Trophoblast cell (in vitro differentiated cells and primary cell): ENCODE data around the gene HOXA2.
A peak's percentile ranks its signal among the peaks of the same experiment; 100 is the strongest.

ENCODE experiments used
- DNase-seq, 2 donors: peaks; one replicate each; pipeline ENCODE4 v3.0.0-alpha.2; 2016
- H2AFZ ChIP-seq: 2 replicates; pipeline ENCODE4 v1.6.1; 2013; ENCODE audit warnings: low read length, moderate library complexity, mild to moderate bottlenecking; ENCODE audit not compliant: insufficient read depth, poor library complexity
- H2AK5ac ChIP-seq: 2 replicates; pipeline ENCODE4 v1.6.1; 2013; ENCODE audit warnings: mild to moderate bottlenecking, low read length
- H2BK120ac ChIP-seq: 2 replicates; pipeline ENCODE4 v1.6.1; 2013; ENCODE audit warnings: low read length, mild to moderate bottlenecking, moderate library complexity; ENCODE audit not compliant: insufficient read depth, poor library complexity
- H2BK12ac ChIP-seq: 2 replicates; pipeline ENCODE4 v1.6.1; 2013; ENCODE audit warnings: mild to moderate bottlenecking, low read length, moderate library complexity
- H2BK5ac ChIP-seq: 2 replicates; pipeline ENCODE4 v1.6.1; 2013; ENCODE audit warnings: low read length, low read depth, moderate library complexity, mild to moderate bottlenecking; ENCODE audit not compliant: poor library complexity
- H3K14ac ChIP-seq: 2 replicates; pipeline ENCODE4 v1.6.1; 2013; ENCODE audit warnings: mild to moderate bottlenecking, low read length
- H3K18ac ChIP-seq: 2 replicates; pipeline ENCODE4 v1.6.1; 2013; ENCODE audit warnings: mild to moderate bottlenecking, low read length
- H3K23ac ChIP-seq: 2 replicates; pipeline ENCODE4 v1.6.1; 2013; ENCODE audit warnings: low read length
- H3K27ac ChIP-seq: 2 replicates; pipeline ENCODE4 v1.5.1; 2013; ENCODE audit warnings: low read depth, mild to moderate bottlenecking, inconsistent platforms, low read length, moderate library complexity
- H3K27me3 ChIP-seq: 2 replicates; pipeline ENCODE4 v1.6.1; 2013; ENCODE audit warnings: inconsistent platforms, mild to moderate bottlenecking, low read length, moderate library complexity; ENCODE audit not compliant: insufficient read depth
- H3K36me3 ChIP-seq, 2 experiments: 1 replicate in 1 of 2; 2 replicates in 1 of 2; pipeline ENCODE4 v1.6.1; 2013; ENCODE audit warnings: low read length in 2 of 2, mild to moderate bottlenecking in 2 of 2, moderate library complexity in 1 of 2; ENCODE audit not compliant: insufficient read depth in 2 of 2, control insufficient read depth in 1 of 2
- H3K4ac ChIP-seq: 2 replicates; pipeline ENCODE4 v1.6.1; 2013; ENCODE audit warnings: low read depth, mild to moderate bottlenecking, low read length, moderate library complexity
- H3K4me1 ChIP-seq, 2 experiments: 1 replicate in 1 of 2; 2 replicates in 1 of 2; pipeline ENCODE4 v1.6.1; 2013; ENCODE audit warnings: low read length in 2 of 2, mild to moderate bottlenecking in 2 of 2, moderate library complexity in 1 of 2; ENCODE audit not compliant: insufficient read depth in 2 of 2, control insufficient read depth in 1 of 2
- H3K4me2 ChIP-seq: 2 replicates; pipeline ENCODE4 v1.6.1; 2013; ENCODE audit warnings: inconsistent platforms, mild to moderate bottlenecking, low read length, moderate library complexity
- H3K4me3 ChIP-seq: 2 replicates; pipeline ENCODE4 v1.5.1; 2013; ENCODE audit warnings: mild to moderate bottlenecking, low read depth, low read length, inconsistent platforms
- H3K79me1 ChIP-seq: one replicate; pipeline ENCODE4 v1.6.1; 2013; ENCODE audit warnings: low read length
- H3K79me2 ChIP-seq: 2 replicates; pipeline ENCODE4 v1.6.1; 2013; ENCODE audit warnings: low read length, mild to moderate bottlenecking; ENCODE audit not compliant: control insufficient read depth, insufficient read depth, poor library complexity
- H3K9ac ChIP-seq: 2 replicates; pipeline ENCODE4 v1.6.1; 2013; ENCODE audit warnings: mild to moderate bottlenecking, low read length
- H3K9me3 ChIP-seq: 2 replicates; pipeline ENCODE4 v1.6.1; 2013; ENCODE audit warnings: low read depth, mild to moderate bottlenecking, control low read depth, inconsistent platforms, low read length; ENCODE audit not compliant: insufficient read depth
- H4K12ac ChIP-seq: 2 replicates; pipeline ENCODE4 v1.6.1; 2013; ENCODE audit warnings: low read depth, mild to moderate bottlenecking, low read length, moderate library complexity
- H4K8ac ChIP-seq: 2 replicates; pipeline ENCODE4 v1.6.1; 2013; ENCODE audit warnings: low read depth, mild to moderate bottlenecking, low read length, moderate library complexity
- H4K91ac ChIP-seq: one replicate; pipeline ENCODE4 v1.6.1; 2013; ENCODE audit warnings: low read depth, mild to moderate bottlenecking, low read length, moderate library complexity
- WGBS: extraction: QIAGEN DNeasy Blood & Tissue Kit; methylation state at CpG from one replicate; pipeline ENCODE4 v1.1.7; 2013; ENCODE audit warnings: missing lambda C conversion rate; ENCODE audit not compliant: insufficient read length, insufficient coverage; ENCODE audit errors: extremely low coverage; 5-methylcytosine and 5-hydroxymethylcytosine counted together

HOXA2 gene

GRCh38 chr7:27145914-27146412 lies 43.5 kb upstream of the HOXA2 start:
- Histone ChIP-seq H3K36me3 (no peaks in the 10 kb centered on the region), H3K79me2 (no peaks in the 10 kb centered on the region), H3K27ac (no peak overlapping the region), H3K4me2 (no peak overlapping the region), H3K14ac (no peak overlapping the region), H3K9ac (no peak overlapping the region), H2BK12ac (no peak overlapping the region), H3K27me3 (peaks cover 90% of the 10 kb centered on the region), H2BK120ac (no peak overlapping the region), H4K12ac (no peak overlapping the region), H3K4me3 (no peak overlapping the region), H2AK5ac (no peak overlapping the region), H3K4me1 (peaks cover 3 to 11% of the 10 kb centered on the region in 2 experiments), H3K23ac (no peak overlapping the region), H3K18ac (no peak overlapping the region), H3K79me1 (no peaks in the 10 kb centered on the region), H3K4ac (no peak overlapping the region), H4K91ac (no peak overlapping the region), H4K8ac (no peak overlapping the region), H2AFZ (no peak overlapping the region), H3K9me3 (peaks cover 42% of the 10 kb centered on the region), H2BK5ac (no peak overlapping the region)
- no CpG with 5 or more reads among the region's 11 CpGs for WGBS
- no peak for DNase-seq

GRCh38 chr7:27145165-27145913 lies 42.9 kb upstream of the HOXA2 start:
- no CpG with 5 or more reads among the region's 47 CpGs for WGBS
- peaks cover 3 to 11% of the 10 kb centered on the region in 2 experiments for H3K4me1 ChIP-seq
- H3K23ac ChIP-seq: no peak overlapping the region
- H3K18ac ChIP-seq: no peak overlapping the region
- no peak overlapping the region for H3K4me2 ChIP-seq
- peaks cover 38% of the 10 kb centered on the region for H3K9me3 ChIP-seq
- no peak overlapping the region for H3K9ac ChIP-seq
- no peak overlapping the region for H3K27ac ChIP-seq
- no peaks in the 10 kb centered on the region for H3K79me2 ChIP-seq
- H2BK12ac ChIP-seq: no peak overlapping the region
- H4K12ac ChIP-seq: no peak overlapping the region
- no peak overlapping the region for H2BK5ac ChIP-seq
- H3K14ac ChIP-seq: no peak overlapping the region
- DNase-seq: no peak
- H2AFZ ChIP-seq: no peak overlapping the region
- peaks cover 90% of the 10 kb centered on the region for H3K27me3 ChIP-seq
- no peaks in the 10 kb centered on the region for H3K36me3 ChIP-seq
- H3K4me3 ChIP-seq: no peak overlapping the region
- no peak overlapping the region for H4K91ac ChIP-seq
- no peak overlapping the region for H2BK120ac ChIP-seq
- H4K8ac ChIP-seq: no peak overlapping the region
- H3K4ac ChIP-seq: no peak overlapping the region
- no peaks in the 10 kb centered on the region for H3K79me1 ChIP-seq
- H2AK5ac ChIP-seq: no peak overlapping the region

GRCh38 chr7:27144781-27145164 lies 42.3 kb upstream of the HOXA2 start:
- Histone ChIP-seq H3K14ac (no peak overlapping the region), H3K79me1 (no peaks in the 10 kb centered on the region), H3K4me3 (no peak overlapping the region), H3K4me1 (peaks cover 3 to 11% of the 10 kb centered on the region in 2 experiments), H3K23ac (no peak overlapping the region), H3K36me3 (no peaks in the 10 kb centered on the region), H3K79me2 (no peaks in the 10 kb centered on the region), H2AK5ac (no peak overlapping the region), H4K12ac (no peak overlapping the region), H3K4ac (no peak overlapping the region), H3K18ac (no peak overlapping the region), H3K9ac (no peak overlapping the region), H3K4me2 (no peak overlapping the region), H2BK5ac (no peak overlapping the region), H4K8ac (no peak overlapping the region), H3K9me3 (peaks cover 36% of the 10 kb centered on the region), H4K91ac (no peak overlapping the region), H2BK120ac (no peak overlapping the region), H3K27me3 (peaks cover 93% of the 10 kb centered on the region), H2BK12ac (no peak overlapping the region), H2AFZ (no peak overlapping the region), H3K27ac (no peak overlapping the region)
- no CpG with 5 or more reads among the region's 31 CpGs for WGBS
- DNase-seq: no peak

GRCh38 chr7:27143950-27144780 lies 41.7 kb upstream of the HOXA2 start:
- H3K18ac ChIP-seq: no peak overlapping the region
- no peak overlapping the region for H2BK12ac ChIP-seq
- H4K12ac ChIP-seq: no peak overlapping the region
- peaks cover 3 to 11% of the 10 kb centered on the region in 2 experiments for H3K4me1 ChIP-seq
- H2BK5ac ChIP-seq: no peak overlapping the region
- H3K4ac ChIP-seq: no peak overlapping the region
- H2BK120ac ChIP-seq: no peak overlapping the region
- H4K8ac ChIP-seq: no peak overlapping the region
- WGBS: no CpG with 5 or more reads among the region's 40 CpGs
- no peak overlapping the region for H4K91ac ChIP-seq
- no peaks in the 10 kb centered on the region for H3K79me1 ChIP-seq
- no peak overlapping the region for H3K23ac ChIP-seq
- peaks cover 36% of the 10 kb centered on the region for H3K9me3 ChIP-seq
- H3K4me3 ChIP-seq: no peak overlapping the region
- no peak overlapping the region for H2AK5ac ChIP-seq
- no peak overlapping the region for H3K9ac ChIP-seq
- no peak overlapping the region for H3K27ac ChIP-seq
- H3K4me2 ChIP-seq: peak overlapping the region; percentile 66
- H3K36me3 ChIP-seq: no peaks in the 10 kb centered on the region
- no peaks in the 10 kb centered on the region for H3K79me2 ChIP-seq
- H2AFZ ChIP-seq: no peak overlapping the region
- DNase-seq: no peak
- peaks cover 96% of the 10 kb centered on the region for H3K27me3 ChIP-seq
- H3K14ac ChIP-seq: no peak overlapping the region
